Right lobe of liver (tissue), 4 donors: ENCODE measurements around the gene SLC17A9.

Experiments used
- POLR2A ChIP-seq: fragments of 450-650 bp; IDR thresholded peaks from one replicate; pipeline ENCODE4 v1.6.1; 2017; ENCODE audit warnings: antibody characterized with exemption, mild to moderate bottlenecking
- TF ChIP-seq, protein P1 (sequence below), 4 donors: fragments of 200-600 bp in 3 of 4; fragments of 450-650 bp in 1 of 4; IDR thresholded peaks; one replicate each; pipeline versions ENCODE4 v1.5.1 to v1.8.0; 2016 to 2022; ENCODE audit warnings: antibody characterized with exemption in 4 of 4, mild to moderate bottlenecking in 2 of 4
- donor health status: DM: no; HTN: no; CAD: no.
- donor health status: DM: no; HTN: no; CAD: no.
- donor health status: DM: no; HTN: yes; CAD: no.

DNA sequence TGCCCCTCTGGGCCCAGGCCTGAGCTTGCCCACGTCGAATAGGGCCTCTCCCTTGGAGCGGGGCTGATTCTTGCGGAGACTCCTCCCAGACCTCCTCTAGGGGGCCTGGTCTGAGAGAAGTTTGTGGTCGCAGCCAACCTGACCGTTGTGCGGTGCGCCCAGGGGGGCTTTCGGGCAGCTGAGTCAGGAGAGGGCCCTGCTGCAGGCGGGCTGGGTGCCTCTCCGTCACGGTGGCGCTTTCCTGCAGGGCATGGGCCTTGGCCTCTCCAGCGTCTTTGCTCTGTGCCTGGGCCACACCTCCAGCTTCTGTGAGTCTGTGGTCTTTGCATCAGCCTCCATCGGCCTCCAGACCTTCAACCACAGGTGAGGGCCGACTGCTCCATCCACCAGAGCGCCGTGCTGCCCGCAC, 12.9 kb downstream of the SLC17A9 start:
- TF ChIP-seq, protein P1, sequence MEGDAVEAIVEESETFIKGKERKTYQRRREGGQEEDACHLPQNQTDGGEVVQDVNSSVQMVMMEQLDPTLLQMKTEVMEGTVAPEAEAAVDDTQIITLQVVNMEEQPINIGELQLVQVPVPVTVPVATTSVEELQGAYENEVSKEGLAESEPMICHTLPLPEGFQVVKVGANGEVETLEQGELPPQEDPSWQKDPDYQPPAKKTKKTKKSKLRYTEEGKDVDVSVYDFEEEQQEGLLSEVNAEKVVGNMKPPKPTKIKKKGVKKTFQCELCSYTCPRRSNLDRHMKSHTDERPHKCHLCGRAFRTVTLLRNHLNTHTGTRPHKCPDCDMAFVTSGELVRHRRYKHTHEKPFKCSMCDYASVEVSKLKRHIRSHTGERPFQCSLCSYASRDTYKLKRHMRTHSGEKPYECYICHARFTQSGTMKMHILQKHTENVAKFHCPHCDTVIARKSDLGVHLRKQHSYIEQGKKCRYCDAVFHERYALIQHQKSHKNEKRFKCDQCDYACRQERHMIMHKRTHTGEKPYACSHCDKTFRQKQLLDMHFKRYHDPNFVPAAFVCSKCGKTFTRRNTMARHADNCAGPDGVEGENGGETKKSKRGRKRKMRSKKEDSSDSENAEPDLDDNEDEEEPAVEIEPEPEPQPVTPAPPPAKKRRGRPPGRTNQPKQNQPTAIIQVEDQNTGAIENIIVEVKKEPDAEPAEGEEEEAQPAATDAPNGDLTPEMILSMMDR (IDR thresholded peaks at IDR 0.05), result no peak
- no peak for TF ChIP-seq POLR2A
